OCI-M1 (cell line): ENCODE measurements around the gene CRHBP.
"Not testable (repeated sequence)": the region's sequence is repeated elsewhere in the genome, so short reads cannot be mapped to it uniquely, and the experiment has no call there.

Experiments used
- DNase-seq: peaks from one replicate; lab custom pipeline; 2025; lab: John Stamatoyannopoulos, UW

The CRHBP gene, protein sequence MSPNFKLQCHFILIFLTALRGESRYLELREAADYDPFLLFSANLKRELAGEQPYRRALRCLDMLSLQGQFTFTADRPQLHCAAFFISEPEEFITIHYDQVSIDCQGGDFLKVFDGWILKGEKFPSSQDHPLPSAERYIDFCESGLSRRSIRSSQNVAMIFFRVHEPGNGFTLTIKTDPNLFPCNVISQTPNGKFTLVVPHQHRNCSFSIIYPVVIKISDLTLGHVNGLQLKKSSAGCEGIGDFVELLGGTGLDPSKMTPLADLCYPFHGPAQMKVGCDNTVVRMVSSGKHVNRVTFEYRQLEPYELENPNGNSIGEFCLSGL

DNA sequence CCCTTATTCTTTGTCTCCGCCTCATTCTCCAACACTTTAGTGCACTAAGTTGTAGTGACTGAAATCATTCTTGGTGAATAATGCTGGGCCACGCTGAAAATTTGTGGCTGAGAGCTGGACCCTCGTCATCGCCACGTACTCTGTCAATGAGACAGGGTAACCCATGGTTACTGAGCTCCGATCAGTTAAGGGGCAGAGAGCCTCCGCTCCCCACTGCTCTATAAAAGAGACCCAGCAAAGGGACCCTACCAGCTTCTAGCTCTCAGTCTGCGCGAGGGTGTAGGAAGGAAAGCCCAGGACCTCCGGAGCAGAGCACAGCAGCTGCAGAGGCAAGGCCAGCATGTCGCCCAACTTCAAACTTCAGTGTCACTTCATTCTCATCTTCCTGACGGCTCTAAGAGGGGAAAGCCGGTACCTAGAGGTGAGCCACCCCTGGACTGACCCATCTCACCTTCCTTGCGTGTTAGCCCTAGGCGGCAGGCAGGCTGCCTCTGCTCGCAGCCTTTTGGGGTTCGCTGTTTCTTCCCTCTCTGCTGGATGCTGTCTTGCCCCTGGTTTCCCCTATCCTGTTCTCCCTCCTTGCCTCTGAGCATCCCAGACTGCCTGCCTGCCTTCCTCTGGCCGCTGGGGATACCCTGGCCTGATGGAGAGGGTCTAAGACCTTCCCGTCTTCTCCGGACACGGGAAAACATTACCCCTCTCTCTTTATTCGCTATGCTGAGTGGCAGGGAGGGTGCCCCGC is at the start of gene CRHBP:
Gene CRHBP (plus strand): TSS at position 251 of the 742 bp plus-strand sequence. CDS start 90 bp downstream, at position 341.
- DNase-seq = no peak

DNA sequence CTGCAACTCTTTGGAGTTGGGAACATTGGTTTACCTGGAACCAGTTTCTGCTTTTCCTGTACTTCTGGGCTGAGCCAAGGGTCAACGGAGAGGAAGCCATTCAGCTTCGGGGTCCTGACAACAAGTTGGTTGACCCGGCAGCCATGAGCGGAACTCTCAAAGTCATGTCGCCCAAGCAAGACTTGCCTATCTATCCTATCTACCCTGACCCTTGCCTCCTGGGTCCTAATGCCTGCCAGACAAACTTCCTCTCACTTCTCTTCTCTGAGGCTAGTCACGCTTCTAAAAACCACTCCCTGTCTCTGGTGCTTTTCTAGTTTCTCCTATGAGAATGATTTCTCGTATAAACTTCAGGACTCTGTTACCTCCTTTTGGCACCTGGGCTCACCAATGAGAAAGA is 44.7 kb upstream of the CRHBP start:
- no peak for DNase-seq

DNA sequence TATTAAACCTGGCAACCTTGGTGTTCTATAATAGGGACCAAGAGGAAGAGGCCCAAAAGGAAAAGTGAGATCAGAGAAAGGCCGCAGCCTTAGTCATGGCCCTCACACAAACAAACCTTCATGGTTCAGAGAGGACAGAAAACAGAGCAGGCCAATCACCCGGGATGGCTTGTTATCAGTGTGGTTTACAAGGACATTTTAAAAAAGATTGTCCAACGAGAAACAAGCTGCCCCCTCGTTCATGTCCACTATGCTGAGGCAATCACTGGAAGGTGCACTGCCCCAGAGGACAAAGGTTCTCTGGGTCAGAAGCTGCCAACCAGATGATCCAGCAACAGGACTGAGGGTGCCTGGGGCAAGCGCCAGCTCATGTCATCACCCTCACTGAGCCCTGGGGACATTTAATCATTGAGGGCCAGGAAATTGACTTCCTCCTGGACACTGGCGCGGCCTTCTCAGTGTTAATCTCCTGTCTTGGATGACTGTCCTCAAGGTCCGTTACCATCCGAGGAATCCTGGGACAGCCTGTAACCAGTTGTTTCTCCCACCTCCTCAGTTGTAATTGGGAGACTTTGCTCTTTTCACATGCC is 42.4 kb upstream of the CRHBP start:
- not testable (repeated sequence) for DNase-seq

DNA sequence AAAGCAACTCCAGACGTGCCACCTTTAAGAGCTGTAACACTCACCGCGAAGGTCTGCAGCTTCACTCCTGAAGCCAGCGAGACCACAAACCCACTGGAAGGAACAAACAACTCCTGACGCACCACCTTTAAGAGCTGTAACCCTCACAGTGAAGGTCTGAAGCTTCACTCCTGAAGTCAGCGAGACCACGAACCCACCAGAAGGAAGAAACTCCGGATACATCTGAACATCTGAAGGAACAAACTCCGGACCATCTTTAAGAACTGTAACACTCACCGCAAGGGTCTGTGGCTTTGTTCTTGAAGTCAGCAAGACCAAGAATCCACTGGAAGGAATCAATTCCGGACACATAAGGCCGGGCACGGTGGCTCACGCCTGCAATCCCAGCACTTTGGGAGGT is 38.2 kb upstream of the CRHBP start:
- not testable (repeated sequence) for DNase-seq

DNA sequence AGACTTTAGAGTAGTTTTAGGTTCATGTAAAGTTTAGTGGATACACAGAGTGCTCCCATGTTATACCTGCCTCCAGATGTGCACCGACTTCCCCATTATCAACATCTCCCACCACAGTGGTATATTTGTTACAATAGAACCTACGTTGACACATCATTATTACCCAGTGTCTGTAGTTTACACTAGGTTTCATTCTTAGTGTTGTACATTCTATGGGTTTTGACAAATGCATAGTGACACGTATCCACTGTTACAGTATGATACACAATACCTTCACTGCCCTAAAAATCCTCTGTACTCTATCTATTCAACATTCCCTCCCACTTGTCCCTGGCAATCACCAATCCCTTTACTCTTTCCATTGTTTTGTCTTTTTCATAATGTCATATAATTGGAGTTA is 34.3 kb upstream of the CRHBP start:
- no peak for DNase-seq

DNA sequence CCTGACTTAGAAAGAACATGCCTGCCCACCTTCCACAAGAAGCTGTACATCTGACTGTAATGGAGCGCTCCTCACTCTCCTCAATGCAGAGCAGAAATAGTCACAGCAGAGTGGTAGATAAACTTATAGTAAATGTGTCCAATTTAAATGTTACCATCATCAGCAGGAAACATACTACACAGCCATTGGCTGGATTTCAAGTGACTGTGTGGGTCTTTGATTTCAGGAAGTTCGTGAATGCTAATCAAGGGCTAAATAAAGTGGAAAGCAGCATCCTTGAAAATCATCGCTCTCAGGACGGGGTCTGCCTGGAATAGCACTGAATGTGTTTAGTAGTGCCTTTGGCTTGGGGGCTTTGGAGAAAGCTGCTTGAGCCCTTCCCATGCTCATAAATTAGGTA is 32.4 kb upstream of the CRHBP start:
- no peak for DNase-seq

DNA sequence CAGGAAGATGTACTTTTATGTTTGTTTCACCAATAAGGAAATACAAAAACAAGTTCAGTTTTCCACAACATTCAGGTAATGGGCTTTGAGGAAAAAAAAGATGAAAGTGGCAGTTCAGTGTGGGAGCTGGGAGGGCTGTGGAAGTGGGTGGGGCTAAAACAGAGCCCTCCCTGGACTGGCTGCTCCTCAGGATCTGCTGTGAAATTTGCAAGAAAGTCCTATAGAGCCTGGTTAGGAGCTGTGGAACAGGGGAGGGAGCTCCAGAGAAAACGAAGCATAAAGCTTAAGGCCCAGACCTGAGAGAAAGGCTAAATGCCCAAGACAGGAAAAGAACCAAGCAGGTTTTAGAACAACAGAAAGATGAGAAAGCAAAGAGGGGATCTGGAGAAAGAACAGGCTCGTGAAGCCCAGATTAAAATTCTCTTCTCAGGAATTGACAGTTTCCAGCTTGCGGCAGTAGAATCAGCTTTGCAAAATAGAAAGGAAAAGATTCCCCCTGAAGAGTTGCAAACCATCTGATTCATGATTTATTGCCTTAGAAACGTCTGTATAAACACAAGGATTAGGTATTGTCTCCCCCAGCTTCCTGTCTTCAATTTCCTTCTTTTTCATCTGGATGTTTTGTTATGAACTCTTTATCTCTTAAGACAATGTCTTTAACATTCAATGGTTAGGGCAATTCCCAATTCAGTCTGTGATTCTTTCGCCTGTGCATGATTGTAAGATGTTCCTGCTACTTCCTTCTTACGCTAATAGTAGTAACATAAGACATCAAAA is 26.3 kb upstream of the CRHBP start:
- no peak for DNase-seq

DNA sequence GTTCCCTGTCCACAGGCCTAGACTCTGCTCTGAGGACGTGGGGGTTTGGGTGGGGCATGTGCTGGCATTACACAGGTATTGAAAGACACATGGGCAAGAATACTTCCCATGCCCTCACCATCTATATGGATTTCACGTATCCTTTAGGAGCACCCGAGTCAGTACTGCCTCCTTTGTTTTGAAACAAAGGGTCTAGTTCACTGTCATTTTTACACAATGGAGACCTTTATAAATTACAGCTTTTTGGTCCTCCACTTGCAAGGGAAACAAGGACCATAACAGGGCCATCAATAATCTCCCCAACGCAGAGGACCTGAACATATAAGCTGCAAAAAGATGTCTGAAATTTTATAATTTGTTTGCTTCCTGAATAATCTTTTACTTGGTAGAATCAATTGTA is 24.9 kb upstream of the CRHBP start:
- DNase-seq = no peak

DNA sequence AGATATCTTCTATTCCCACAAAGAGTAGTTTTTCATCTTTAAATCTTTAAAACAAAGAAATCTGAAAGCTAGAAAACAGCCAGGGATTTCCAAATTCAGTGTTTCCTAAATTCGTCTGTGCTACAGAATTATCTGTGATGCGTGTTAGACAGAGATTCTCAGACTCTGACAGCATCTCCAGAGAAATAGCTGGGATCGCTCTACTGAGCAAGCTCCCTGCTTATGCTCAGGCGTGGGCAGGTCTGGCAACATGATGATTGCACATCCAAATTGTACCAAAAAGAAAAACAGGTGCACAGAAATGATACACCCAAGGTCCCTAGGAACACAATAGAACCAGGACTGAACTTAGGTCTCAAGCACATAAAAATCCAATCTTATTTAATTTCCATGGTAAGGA is 22.8 kb upstream of the CRHBP start:
- no peak for DNase-seq

DNA sequence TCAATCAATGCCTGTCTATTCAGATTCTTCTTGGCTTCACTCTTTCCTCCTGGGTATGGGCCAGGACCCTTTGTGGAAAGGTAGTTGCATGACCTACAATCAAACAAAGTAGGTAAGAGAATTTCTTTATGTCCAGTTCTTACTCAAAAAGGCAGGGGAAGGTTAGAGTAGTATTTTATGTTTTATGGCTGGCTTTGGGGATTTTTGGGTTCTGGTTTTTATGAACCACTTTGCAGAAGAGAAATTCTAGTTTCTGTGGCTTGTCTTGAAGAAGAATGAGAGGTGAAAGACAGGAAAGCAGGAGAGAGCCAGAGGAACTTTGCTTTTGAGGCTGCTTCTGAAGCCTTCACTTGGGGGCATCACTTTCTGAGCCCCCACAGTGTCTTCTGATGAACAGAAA is 14.7 kb upstream of the CRHBP start:
- DNase-seq = no peak

DNA sequence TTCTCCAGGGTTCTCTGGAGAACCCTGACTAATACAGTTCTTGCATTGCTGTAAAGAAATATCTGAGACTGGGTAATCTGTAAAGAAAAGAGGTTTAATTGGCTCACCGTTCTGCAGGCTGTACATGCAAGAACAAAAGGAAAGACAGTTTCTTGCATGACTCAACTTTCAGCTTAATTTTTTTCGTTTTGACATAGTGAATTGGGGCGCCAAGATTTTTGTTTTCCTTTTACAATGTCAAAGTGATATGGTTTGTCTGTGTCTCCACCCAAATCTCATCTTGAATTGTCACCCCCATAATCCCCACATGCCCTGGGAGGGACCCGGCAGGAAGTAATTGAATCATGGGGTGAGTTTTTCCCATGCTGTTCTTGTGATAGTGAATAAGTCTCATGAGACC is 11.8 kb upstream of the CRHBP start:
- DNase-seq = no peak

DNA sequence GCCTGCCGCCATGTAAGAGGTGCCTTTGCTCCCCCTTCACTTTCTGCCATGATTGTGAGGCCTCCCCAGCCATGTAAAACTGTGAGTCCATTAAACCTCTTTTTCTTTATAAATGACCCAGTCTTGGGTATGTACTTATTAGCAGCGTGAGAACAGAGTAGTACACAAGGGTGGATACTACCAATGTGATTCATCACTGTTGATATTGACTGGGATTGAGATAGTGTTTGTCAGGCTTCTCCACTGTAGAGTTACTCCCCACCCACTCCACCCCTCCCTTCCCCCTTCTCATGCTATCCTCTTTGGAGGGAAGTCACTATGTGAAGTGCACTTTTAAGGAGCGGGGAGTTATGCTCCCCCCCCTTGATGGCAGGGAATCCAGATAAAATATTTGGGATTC is 11.4 kb upstream of the CRHBP start:
- no peak for DNase-seq

DNA sequence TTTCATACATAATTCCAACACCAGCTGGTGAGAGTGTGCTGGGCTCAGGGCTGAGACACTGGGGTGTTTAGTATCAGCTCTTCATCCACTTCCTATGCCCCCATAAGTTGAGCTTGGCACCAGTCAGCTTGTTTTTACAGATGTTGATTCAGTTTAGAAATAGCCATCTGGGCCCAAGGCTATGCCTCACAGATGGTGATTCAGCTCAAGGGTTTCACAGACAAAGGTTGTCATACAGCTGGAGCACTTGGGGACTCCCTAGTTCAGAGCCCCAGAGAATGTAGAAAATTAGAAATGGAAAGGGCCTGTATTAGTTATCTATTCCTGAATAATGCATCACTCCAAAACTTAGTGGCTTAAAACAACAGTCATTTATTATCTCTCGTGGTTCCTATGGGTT is 10.3 kb upstream of the CRHBP start:
- no peak for DNase-seq

DNA sequence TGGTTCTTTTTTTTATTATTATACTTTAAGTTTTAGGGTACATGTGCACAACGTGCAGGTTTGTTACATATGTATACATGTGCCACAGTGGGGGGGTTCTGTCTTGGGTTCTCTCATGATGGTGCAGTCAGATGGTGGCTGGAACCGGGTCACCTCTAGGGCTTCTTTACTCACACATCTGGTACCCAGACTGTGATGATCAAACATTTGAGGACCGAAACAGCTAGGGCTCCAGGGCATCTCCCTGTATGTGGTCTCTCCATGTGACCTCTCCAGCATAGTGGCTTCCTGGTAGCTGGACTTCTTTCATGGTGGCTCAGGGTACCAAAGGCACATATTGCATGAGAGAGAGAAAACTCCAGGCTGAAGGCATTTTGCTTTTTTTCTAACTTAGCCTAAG is 9.8 kb upstream of the CRHBP start:
- DNase-seq = no peak

DNA sequence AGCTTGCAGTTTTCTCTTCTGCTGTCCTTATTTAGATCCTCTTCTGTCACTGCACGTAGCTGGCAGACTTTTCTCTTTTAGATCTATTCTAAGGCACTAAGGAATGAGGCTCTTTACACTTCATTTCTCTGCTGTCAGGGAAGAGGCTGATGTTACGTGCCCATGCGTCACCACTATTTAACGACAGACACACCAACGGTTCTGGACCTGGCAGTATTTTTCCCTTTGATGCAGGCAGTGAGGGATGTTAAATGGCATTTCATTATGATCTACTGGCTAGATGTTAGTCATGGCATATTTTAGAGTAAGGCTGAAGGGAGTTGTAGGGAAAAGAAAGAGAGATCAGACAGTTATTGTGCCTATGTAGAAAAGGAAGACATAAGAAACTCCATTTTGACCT is 8.2 kb upstream of the CRHBP start:
- DNase-seq = no peak

DNA sequence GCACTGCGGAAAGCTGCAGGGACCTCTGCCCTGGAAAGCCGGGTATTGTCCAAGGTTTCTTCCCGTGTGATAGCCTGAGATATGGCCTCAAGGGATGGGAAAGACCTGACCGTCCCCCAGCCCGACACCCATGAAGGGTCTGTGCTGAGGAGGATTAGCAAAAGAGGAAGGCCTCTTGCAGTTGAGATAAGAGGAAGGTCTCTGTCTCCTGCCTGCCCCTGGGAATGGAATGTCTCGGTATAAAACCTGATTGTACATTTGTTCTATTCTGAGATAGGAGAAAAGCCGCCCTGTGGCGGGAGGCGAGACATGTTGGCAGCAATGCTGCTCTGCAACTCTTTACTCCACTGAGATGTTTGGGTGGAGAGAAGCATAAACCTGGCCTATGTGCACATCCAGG is 7.6 kb upstream of the CRHBP start:
- peak; percentile 79 for DNase-seq

DNA sequence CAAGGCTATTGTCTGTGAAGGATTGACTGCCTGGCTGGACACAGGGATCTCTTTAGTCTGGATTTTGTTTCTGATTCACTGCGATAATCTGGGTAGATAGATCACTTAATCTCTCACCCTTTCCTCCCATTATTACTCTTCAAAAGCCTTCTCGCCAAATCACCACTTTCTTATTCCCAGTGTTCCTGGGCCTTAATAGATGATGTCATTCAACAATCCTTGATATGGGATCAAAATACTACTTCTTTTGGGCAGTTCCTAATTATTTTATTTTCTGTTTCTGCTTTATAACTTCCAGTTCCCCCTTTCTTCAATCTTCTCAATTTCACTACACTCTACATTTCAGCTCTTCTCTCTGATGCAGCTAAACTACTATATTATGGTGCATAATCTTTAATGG is 6.8 kb upstream of the CRHBP start:
- DNase-seq = no peak

DNA sequence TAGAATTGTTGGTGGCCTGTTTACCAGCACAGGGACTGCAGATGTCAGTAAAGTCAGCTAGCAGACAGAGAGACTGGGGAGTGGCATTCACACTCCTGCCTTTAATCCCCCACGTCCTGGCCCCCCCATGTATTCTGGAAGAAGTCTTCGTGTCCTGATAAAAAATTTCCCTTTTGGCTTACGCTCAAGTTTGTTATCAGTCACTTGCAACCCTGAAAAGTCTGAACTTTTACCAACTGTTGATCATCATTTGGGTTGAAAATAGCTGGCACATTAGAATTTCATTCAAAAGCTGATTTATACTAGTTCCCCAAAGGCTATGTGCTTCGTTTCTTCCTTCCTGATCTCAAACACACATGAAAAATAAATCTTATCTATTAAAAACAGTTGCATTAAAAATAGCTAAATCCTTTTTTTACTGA is 5.8 kb upstream of the CRHBP start:
- peak; percentile 94 for DNase-seq

DNA sequence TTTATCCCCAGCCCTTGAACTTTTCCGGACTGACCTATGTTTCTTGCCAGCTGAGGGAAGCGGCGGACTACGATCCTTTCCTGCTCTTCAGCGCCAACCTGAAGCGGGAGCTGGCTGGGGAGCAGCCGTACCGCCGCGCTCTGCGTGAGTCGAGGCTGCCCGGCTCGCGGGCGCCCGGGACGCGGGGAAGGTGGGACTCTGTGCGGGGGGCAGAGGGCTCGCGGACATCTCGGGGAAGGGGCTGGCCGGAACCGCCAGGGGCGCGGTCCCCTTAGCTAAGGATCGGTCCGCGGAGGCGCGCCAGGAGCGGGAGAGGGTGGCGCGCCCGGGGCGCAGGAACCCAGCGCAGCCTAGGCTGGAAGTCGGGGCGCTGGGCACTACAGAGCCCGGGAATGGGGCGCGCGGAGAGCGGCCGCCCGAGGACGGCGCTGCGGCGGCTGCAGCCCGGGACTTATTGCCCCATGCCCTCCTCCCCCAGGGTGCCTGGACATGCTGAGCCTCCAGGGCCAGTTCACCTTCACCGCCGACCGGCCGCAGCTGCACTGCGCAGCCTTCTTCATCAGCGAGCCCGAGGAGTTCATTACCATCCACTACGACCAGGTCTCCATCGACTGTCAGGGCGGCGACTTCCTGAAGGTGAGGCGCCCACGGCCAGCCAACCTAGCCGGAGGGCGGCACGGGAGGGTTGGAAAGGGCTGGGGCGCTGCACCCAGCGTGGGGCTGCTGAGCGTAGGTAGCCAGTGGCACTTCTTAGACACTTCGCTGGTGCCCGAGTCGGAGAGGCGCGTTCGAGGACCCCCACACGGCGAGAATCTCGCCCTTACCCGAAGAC is 922 bp downstream of the CRHBP start:
- no peak for DNase-seq

DNA sequence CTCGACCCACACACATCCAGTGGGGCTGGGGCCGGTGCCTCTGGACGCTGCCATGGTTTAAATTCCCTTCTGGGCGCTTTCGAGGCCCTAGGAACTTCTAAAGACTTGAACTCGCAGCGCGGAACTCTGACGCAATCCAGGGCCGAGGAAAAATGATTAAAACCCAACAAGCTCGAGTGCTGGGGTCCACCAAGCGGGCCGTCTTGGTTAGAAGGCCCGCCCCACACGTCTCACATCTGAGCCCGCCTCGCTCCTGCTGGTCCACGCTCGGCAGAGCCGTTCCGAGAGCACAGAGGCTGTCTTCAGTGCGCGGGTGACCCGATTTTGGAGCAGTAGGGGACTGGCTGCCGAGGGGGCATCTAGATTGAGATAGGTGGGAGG is 1.5 kb downstream of the CRHBP start:
- no peak for DNase-seq

DNA sequence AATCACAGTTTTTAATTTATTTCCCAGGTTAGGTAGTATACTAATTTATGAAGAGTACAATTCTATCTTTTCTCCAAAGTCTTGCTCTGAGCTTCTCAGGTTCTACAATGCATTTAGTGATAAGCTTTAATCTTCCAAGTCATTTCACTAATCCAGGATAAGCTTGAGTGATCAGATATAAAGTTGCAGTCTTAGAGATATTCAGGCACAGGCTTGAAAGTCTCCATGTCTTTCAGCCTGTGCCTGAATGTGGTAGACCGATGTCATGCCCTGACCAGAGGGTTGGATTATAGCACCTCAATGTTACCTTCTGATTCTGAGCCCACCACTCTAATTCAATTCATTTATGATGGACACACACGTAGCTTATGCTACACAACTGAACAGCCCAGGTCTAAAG is 3.2 kb downstream of the CRHBP start:
- no peak for DNase-seq
